MM.1S (cell line): Measurements from ENCODE around the gene GTF2B.

Experiments used
- DNase-seq: peaks from one replicate; pipeline ENCODE4 v3.0.0-alpha.2; 2015
- H2AFZ ChIP-seq: fragments of 300-600 bp; sonication (generic); 2 replicates; pipeline ENCODE4 v1.6.0; 2016; ENCODE audit warnings: antibody characterized with exemption, low read length
- H3F3A ChIP-seq: fragments of 300-600 bp; sonication (generic); 2 replicates; pipeline ENCODE4 v1.6.1; 2016; ENCODE audit warnings: mild to moderate bottlenecking, antibody characterized with exemption, low read length, moderate library complexity, mixed read lengths; ENCODE audit not compliant: insufficient read depth
- H3K27ac ChIP-seq: fragments of 300-600 bp; sonication (generic); 2 replicates; pipeline ENCODE4 v1.5.1; 2016; ENCODE audit warnings: mild to moderate bottlenecking, low read length
- H3K27me3 ChIP-seq: fragments of 300-600 bp; sonication (generic); replicated peaks from 2 replicates; pipeline ENCODE4 v1.6.0; 2016; ENCODE audit warnings: low read length; ENCODE audit not compliant: insufficient read depth
- H3K36me3 ChIP-seq: fragments of 300-600 bp; sonication (generic); replicated peaks from 2 replicates; pipeline ENCODE4 v1.6.1; 2016; ENCODE audit warnings: mild to moderate bottlenecking, low read length, mixed read lengths; ENCODE audit not compliant: insufficient read depth
- H3K4me1 ChIP-seq: fragments of 300-600 bp; sonication (generic); 2 replicates; pipeline ENCODE4 v1.6.1; 2016; ENCODE audit warnings: low read length, mixed read lengths
- H3K4me2 ChIP-seq: fragments of 300-600 bp; sonication (generic); 2 replicates; pipeline ENCODE4 v1.6.0; 2016; ENCODE audit warnings: low read depth, low read length
- H3K4me3 ChIP-seq: fragments of 300-600 bp; sonication (generic); 2 replicates; pipeline ENCODE4 v1.5.1; 2016; ENCODE audit warnings: low read length, mixed read lengths
- H3K79me2 ChIP-seq: fragments of 300-600 bp; sonication (generic); 2 replicates; pipeline ENCODE4 v1.6.1; 2016; ENCODE audit warnings: mixed run types, low read length, mixed read lengths
- H3K9ac ChIP-seq: fragments of 300-600 bp; sonication (generic); 2 replicates; pipeline ENCODE4 v1.6.1; 2016; ENCODE audit warnings: low read length, mixed read lengths
- H3K9me2 ChIP-seq: fragments of 300-600 bp; sonication (generic); replicated peaks from 2 replicates; pipeline ENCODE4 v1.6.1; 2016; ENCODE audit warnings: mild to moderate bottlenecking, low read length, mixed read lengths; ENCODE audit not compliant: insufficient read depth
- H3K9me3 ChIP-seq: fragments of 300-600 bp; sonication (generic); replicated peaks from 2 replicates; pipeline ENCODE4 v1.6.1; 2016; ENCODE audit warnings: mild to moderate bottlenecking, low read length, mixed read lengths; ENCODE audit not compliant: insufficient read depth
- H4K20me1 ChIP-seq: fragments of 300-600 bp; sonication (generic); 2 replicates; pipeline ENCODE4 v1.6.1; 2016; ENCODE audit warnings: mild to moderate bottlenecking, low read length, moderate library complexity, mixed read lengths; ENCODE audit not compliant: insufficient read depth
- CTCF ChIP-seq: fragments of 300-600 bp; sonication (generic); IDR thresholded peaks from 2 replicates; pipeline ENCODE4 v1.5.1; 2016; ENCODE audit warnings: antibody characterized with exemption, low read length, mixed read lengths
- EZH2 ChIP-seq: fragments of 300-600 bp; sonication (generic); optimal IDR thresholded peaks from 2 replicates; pipeline ENCODE3; 2017; ENCODE audit warnings: low read depth, mild to moderate bottlenecking, antibody characterized with exemption, low read length, mixed read lengths
- EZH2phosphoT487 ChIP-seq: fragments of 300-600 bp; sonication (generic); IDR thresholded peaks from 2 replicates; pipeline ENCODE4 v1.6.1; 2018; ENCODE audit warnings: antibody characterized with exemption, low read length

Gene GTF2B

GRCh38 chr1:88911161-88911560 is 19.8 kb upstream of the GTF2B start:
- Histone ChIP-seq H2AFZ (no peak overlapping the region), H3K4me1 (peaks cover 15% of the 10 kb centered on the region), H4K20me1 (no peaks in the 10 kb centered on the region), H3F3A (no peaks in the 10 kb centered on the region), H3K79me2 (no peaks in the 10 kb centered on the region), H3K9me2 (no peaks in the 10 kb centered on the region), H3K9me3 (no peaks in the 10 kb centered on the region), H3K9ac (no peak overlapping the region), H3K27me3 (no peaks in the 10 kb centered on the region), H3K4me3 (no peak overlapping the region), H3K36me3 (no peaks in the 10 kb centered on the region), H3K4me2 (no peak overlapping the region), H3K27ac (no peak overlapping the region)
- no peak for DNase-seq
- no peak for TF ChIP-seq EZH2phosphoT487
- TF ChIP-seq CTCF = no peak
- no peak for TF ChIP-seq EZH2

- Histone ChIP-seq H3F3A (no peaks in the 10 kb centered on the region), H3K4me2 (no peak overlapping the region), H3K27ac (no peak overlapping the region), H4K20me1 (no peaks in the 10 kb centered on the region), H3K9ac (no peak overlapping the region), H3K27me3 (no peaks in the 10 kb centered on the region), H3K9me2 (no peaks in the 10 kb centered on the region), H3K4me1 (peaks cover 8% of the 10 kb centered on the region; the same call in 1 of the 2 replicates), H3K79me2 (no peaks in the 10 kb centered on the region), H2AFZ (peak overlapping the region; percentile 11; the same call in 1 of the 2 replicates), H3K4me3 (no peak overlapping the region), H3K9me3 (no peaks in the 10 kb centered on the region), H3K36me3 (no peaks in the 10 kb centered on the region)
- no peak for DNase-seq
- TF ChIP-seq CTCF = no peak
Measured at GRCh38 chr1:88910401-88910800, 19.0 kb upstream of the GTF2B start.

- H4K20me1 ChIP-seq = no peaks in the 10 kb centered on the region
- TF ChIP-seq EZH2 (no peak), EZH2phosphoT487 (no peak), CTCF (no peak)
- H3K4me3 ChIP-seq = no peak overlapping the region
- H3F3A ChIP-seq = no peaks in the 10 kb centered on the region
- DNase-seq = no peak
- H3K27ac ChIP-seq = no peak overlapping the region
- H3K27me3 ChIP-seq = no peaks in the 10 kb centered on the region
- no peaks in the 10 kb centered on the region for H3K9me3 ChIP-seq
- H3K4me2 ChIP-seq = no peak overlapping the region
- no peak overlapping the region for H3K9ac ChIP-seq
- no peaks in the 10 kb centered on the region for H3K36me3 ChIP-seq
- no peaks in the 10 kb centered on the region for H3K9me2 ChIP-seq
- no peak overlapping the region for H2AFZ ChIP-seq
- no peaks in the 10 kb centered on the region for H3K79me2 ChIP-seq
- H3K4me1 ChIP-seq = no peaks in the 10 kb centered on the region
Measured at GRCh38 chr1:88900883-88901282, 9.5 kb upstream of the GTF2B start.
